HepG2 (cell line): ENCODE results near the gene SMARCE1. TPM values are rescaled to one million over a fixed set of nuclear protein-coding genes. Genes with fewer than 3 reads are reported as not detected.

Experiments
- BHLHE40 ChIP-seq: IDR thresholded peaks from 2 replicates; pipeline ENCODE4 v1.6.1; 2011; ENCODE audit warnings: low read length, improper control_type of control experiment
- CBX1 ChIP-seq: IDR thresholded peaks from one replicate; pipeline ENCODE4 v1.6.1; 2016; ENCODE audit warnings: antibody characterized with exemption, low read depth
- DNMT1 ChIP-seq: sonication (generic); formaldehyde crosslinking; IDR thresholded peaks from 2 replicates; pipeline ENCODE4 v1.5.1; 2020; ENCODE audit warnings: mild to moderate bottlenecking, missing genetic modification reagents
- POLR2AphosphoS5 ChIP-seq: IDR thresholded peaks from 2 replicates; pipeline ENCODE4 v1.6.1; 2012; ENCODE audit warnings: low read depth, low read length
- U2AF2 ChIP-seq: fragments of 200-400 bp; formaldehyde crosslinking; IDR thresholded peaks from 2 replicates; pipeline ENCODE4 v1.6.1; 2017; ENCODE audit warnings: low read depth, mild to moderate bottlenecking, low read length
- ZFX ChIP-seq: sonication (generic); formaldehyde crosslinking; IDR thresholded peaks from 2 replicates; pipeline ENCODE4 v1.4.0; 2020; ENCODE audit warnings: mild to moderate bottlenecking, low read depth, missing genetic modification reagents, moderate library complexity
- ZNF570 ChIP-seq: sonication (generic); formaldehyde crosslinking; IDR thresholded peaks from 2 replicates; pipeline ENCODE4 v1.4.0; 2020; ENCODE audit warnings: mild to moderate bottlenecking, missing genetic modification reagents, borderline replicate concordance
- ZNF629 ChIP-seq: sonication (generic); formaldehyde crosslinking; conservative IDR thresholded peaks from 2 replicates; pipeline ENCODE4 v1.5.0; 2020; ENCODE audit warnings: missing genetic modification reagents
- polyA plus RNA-seq, 8 experiments: library from polyadenylated mRNA; depleted of rRNA in 3 of 8; stranded (reverse) in 7 of 8; unstranded in 1 of 8; fragments of >200 nt; fragmentation: Illumina TruSeq in 4 of 8; extraction: Trizol in 4 of 8; gene quantifications; 2 replicates each; pipeline versions ENCODE4 v1.2.1 to v1.2.3, GENCODE V29; 2011 to 2016; ENCODE audit warnings: low read depth in 4 of 8, missing spikeins in 1 of 8, mixed read lengths in 1 of 8; ENCODE audit not compliant: insufficient read depth in 1 of 8
- total RNA-seq, 5 experiments: library from RNA; depleted of rRNA; stranded (reverse); fragments of >200 nt; fragmentation: Illumina TruSeq; extraction: Trizol; gene quantifications; 2 replicates each; pipeline ENCODE4 v1.2.3, GENCODE V29; 2016; ENCODE audit warnings: low read depth in 1 of 5
- TF ChIP-seq, protein P1 (sequence below): sonication (generic); formaldehyde crosslinking; conservative IDR thresholded peaks from 2 replicates; pipeline ENCODE4 v1.4.0; 2020; ENCODE audit warnings: missing genetic modification reagents
- TF ChIP-seq, protein P2 (sequence below): IDR thresholded peaks from 2 replicates; pipeline ENCODE4 v1.6.1; 2016; ENCODE audit warnings: low read depth, control low read depth
- TF ChIP-seq, protein P3 (sequence below): sonication (generic); formaldehyde crosslinking; IDR thresholded peaks from 2 replicates; pipeline ENCODE4 v1.4.0; 2020; ENCODE audit warnings: missing genetic modification reagents, borderline replicate concordance

SMARCE1 gene
- total and polyA plus RNA-seq, 2 of the 13 experiments (the other 11 are each of a cell fraction or from before 2014, with no cell fraction given), result 43.5 to 127 TPM

DNA sequence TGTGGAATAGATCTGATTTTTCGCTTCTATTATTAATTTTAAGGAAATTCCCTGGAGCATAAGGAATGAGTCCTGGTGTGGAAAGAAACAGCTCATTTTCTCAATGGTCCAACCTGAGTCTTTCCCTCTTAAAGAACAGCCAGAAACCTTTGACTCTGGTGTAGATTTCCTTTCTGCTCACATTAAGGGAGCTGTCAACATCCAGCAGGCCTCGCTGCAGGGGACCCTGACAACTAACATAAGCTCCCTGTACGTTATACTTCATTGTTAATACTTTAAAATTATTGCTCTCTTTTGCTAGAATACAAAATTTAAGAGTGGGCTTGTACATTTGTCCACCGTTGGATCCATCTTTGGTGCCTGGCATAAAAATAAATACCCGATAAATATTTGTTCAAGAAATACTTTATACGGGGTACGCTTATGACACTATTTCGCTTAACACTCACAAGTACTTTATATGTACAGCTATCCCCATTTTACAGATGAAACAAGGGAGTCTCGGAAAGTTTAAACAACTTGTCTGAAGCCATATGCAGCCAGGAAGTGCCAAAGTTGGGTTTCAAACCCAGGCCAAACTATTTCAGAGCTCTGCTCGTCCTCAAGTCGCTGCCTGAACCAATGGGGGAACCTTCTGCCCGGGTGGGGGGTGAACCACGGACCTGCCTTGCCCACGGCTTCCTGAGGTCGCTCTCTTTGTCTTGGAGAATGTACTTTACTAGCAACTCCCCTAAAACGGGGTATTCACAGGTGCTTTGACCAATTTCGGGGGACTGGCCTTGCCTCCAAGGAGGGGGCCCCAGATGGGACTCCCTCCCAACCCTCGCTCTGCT is 611 bp downstream of the SMARCE1 start (continued):
- TF ChIP-seq CBX1, result no peak
- TF ChIP-seq POLR2AphosphoS5, result no peak
- TF ChIP-seq, protein P1, sequence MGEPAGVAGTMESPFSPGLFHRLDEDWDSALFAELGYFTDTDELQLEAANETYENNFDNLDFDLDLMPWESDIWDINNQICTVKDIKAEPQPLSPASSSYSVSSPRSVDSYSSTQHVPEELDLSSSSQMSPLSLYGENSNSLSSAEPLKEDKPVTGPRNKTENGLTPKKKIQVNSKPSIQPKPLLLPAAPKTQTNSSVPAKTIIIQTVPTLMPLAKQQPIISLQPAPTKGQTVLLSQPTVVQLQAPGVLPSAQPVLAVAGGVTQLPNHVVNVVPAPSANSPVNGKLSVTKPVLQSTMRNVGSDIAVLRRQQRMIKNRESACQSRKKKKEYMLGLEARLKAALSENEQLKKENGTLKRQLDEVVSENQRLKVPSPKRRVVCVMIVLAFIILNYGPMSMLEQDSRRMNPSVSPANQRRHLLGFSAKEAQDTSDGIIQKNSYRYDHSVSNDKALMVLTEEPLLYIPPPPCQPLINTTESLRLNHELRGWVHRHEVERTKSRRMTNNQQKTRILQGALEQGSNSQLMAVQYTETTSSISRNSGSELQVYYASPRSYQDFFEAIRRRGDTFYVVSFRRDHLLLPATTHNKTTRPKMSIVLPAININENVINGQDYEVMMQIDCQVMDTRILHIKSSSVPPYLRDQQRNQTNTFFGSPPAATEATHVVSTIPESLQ, result no peak
- TF ChIP-seq, protein P2, sequence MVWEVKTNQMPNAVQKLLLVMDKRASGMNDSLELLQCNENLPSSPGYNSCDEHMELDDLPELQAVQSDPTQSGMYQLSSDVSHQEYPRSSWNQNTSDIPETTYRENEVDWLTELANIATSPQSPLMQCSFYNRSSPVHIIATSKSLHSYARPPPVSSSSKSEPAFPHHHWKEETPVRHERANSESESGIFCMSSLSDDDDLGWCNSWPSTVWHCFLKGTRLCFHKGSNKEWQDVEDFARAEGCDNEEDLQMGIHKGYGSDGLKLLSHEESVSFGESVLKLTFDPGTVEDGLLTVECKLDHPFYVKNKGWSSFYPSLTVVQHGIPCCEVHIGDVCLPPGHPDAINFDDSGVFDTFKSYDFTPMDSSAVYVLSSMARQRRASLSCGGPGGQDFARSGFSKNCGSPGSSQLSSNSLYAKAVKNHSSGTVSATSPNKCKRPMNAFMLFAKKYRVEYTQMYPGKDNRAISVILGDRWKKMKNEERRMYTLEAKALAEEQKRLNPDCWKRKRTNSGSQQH, result 0 out of 2 replicates have a peak, but pooled peaks have one; percentile 5
- no peak for TF ChIP-seq BHLHE40
- TF ChIP-seq, protein P3, sequence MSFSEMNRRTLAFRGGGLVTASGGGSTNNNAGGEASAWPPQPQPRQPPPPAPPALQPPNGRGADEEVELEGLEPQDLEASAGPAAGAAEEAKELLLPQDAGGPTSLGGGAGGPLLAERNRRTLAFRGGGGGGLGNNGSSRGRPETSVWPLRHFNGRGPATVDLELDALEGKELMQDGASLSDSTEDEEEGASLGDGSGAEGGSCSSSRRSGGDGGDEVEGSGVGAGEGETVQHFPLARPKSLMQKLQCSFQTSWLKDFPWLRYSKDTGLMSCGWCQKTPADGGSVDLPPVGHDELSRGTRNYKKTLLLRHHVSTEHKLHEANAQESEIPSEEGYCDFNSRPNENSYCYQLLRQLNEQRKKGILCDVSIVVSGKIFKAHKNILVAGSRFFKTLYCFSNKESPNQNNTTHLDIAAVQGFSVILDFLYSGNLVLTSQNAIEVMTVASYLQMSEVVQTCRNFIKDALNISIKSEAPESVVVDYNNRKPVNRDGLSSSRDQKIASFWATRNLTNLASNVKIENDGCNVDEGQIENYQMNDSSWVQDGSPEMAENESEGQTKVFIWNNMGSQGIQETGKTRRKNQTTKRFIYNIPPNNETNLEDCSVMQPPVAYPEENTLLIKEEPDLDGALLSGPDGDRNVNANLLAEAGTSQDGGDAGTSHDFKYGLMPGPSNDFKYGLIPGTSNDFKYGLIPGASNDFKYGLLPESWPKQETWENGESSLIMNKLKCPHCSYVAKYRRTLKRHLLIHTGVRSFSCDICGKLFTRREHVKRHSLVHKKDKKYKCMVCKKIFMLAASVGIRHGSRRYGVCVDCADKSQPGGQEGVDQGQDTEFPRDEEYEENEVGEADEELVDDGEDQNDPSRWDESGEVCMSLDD (CRISPR knock-in tag), result peak; percentile 78; the same call in 1 of the 2 replicates
- TF ChIP-seq ZFX (CRISPR knock-in tag), result no peak
- TF ChIP-seq U2AF2, result no peak
- no peak for TF ChIP-seq DNMT1 (CRISPR knock-in tag)
- no peak for TF ChIP-seq ZNF570
- peak; percentile 86 for TF ChIP-seq ZNF629 (CRISPR knock-in tag)
